AML-193 (cell line): ENCODE results near the gene TLCD2.
"Not testable (repeated sequence)": the region's sequence is repeated elsewhere in the genome, so short reads cannot be mapped to it uniquely, and the experiment has no call there.

Experiments
- DNase-seq, 2 experiments: peaks; one replicate each; lab custom pipeline; 2025; lab: John Stamatoyannopoulos, UW

TLCD2 gene

GRCh38 chr17:1716076-1716911 lies 6.1 kb upstream of the TLCD2 start:
- peak; percentile 86 to 90 for DNase-seq

GRCh38 chr17:1715803-1716075 lies 5.6 kb upstream of the TLCD2 start:
- no peak for DNase-seq

- DNase-seq = no peak
These were observed 5.0 kb upstream of the TLCD2 start for GRCh38 chr17:1714980-1715802.

GRCh38 chr17:1714427-1714979 lies 4.3 kb upstream of the TLCD2 start:
- no peak for DNase-seq

- DNase-seq = no peak
These were observed 3.8 kb upstream of the TLCD2 start for GRCh38 chr17:1713878-1714426.

GRCh38 chr17:1713160-1713877 lies 3.1 kb upstream of the TLCD2 start:
- DNase-seq = no peak

GRCh38 chr17:1712271-1712670 lies 2.1 kb upstream of the TLCD2 start:
- no peak for DNase-seq

GRCh38 chr17:1711804-1712203 lies 1.6 kb upstream of the TLCD2 start:
- DNase-seq = no peak

GRCh38 chr17:1710807-1711553 lies 803 bp upstream of the TLCD2 start:
- DNase-seq = no peak

GRCh38 chr17:1709403-1709951 lies 700 bp downstream of the TLCD2 start:
- DNase-seq = no peak

GRCh38 chr17:1708791-1709346 lies 1.3 kb downstream of the TLCD2 start:
- DNase-seq = not testable (repeated sequence)

- DNase-seq = no peak
These were observed 3.1 kb downstream of the TLCD2 start for GRCh38 chr17:1707107-1707506.

GRCh38 chr17:1705004-1705403 lies 5.2 kb downstream of the TLCD2 start:
- DNase-seq = no peak

GRCh38 chr17:1703063-1703462 lies 7.1 kb downstream of the TLCD2 start:
- DNase-seq = no peak

- not testable (repeated sequence) for DNase-seq
These were observed 10.3 kb downstream of the TLCD2 start for GRCh38 chr17:1699891-1700290.

- DNase-seq = no peak
These were observed 12.5 kb downstream of the TLCD2 start for GRCh38 chr17:1697681-1698080.

- no peak for DNase-seq
These were observed 14.8 kb downstream of the TLCD2 start for GRCh38 chr17:1695365-1695764.

GRCh38 chr17:1693339-1693738 lies 16.8 kb downstream of the TLCD2 start:
- no peak for DNase-seq

- no peak for DNase-seq
These were observed 19.5 kb downstream of the TLCD2 start for GRCh38 chr17:1690544-1691221.

- DNase-seq = not testable (repeated sequence)
These were observed 21.8 kb downstream of the TLCD2 start for GRCh38 chr17:1688405-1688804.
